Measurements from ENCODE around the gene TPO. TPM values are rescaled to one million over a fixed set of nuclear protein-coding genes. Genes with fewer than 3 reads are reported as not detected.
"Not testable (repeated sequence)": the region's sequence is repeated elsewhere in the genome, so short reads cannot be mapped to it uniquely, and the experiment has no call there.

Gene TPO
- total RNA-seq, 1 experiment from 2014 or later, result not detected

GRCh38 chr2:1407950-1408675 lies 5.2 kb upstream of the TPO start:
- POLR2A ChIA-PET (ENCODE audit: unreplicated experiment), result no interaction called here
- H3K36me3 ChIP-seq (ENCODE audit: low read depth), result no peaks in the 10 kb centered on the region
- H3K79me2 ChIP-seq (ENCODE audit: low read depth), result no peaks in the 10 kb centered on the region
- no peaks in the 10 kb centered on the region for H3F3A ChIP-seq (ENCODE audit: insufficient read depth, low read depth)
- intact Hi-C loops (cut with micrococcal nuclease; ENCODE audit: unreplicated experiment), result no loop called here
- DNase-seq, result no peak
- peaks cover 90% of the 10 kb centered on the region for H3K27me3 ChIP-seq (ENCODE audit: insufficient read depth, low read depth)
- no peaks in the 10 kb centered on the region for H3K9me3 ChIP-seq (ENCODE audit: insufficient read depth, low read depth)
- no peaks in the 10 kb centered on the region for H3K9me2 ChIP-seq (ENCODE audit: insufficient read depth)
- no peak overlapping the region; the same call in 1 of the 2 replicates for H2AFZ ChIP-seq
- no peak for TF ChIP-seq EZH2 (IDR thresholded peaks at IDR 0.05; ENCODE audit: low read depth)
- TF ChIP-seq CTCF (conservative IDR thresholded peaks at IDR 0.05), result no peak
- no peak overlapping the region for H3K4me3 ChIP-seq
- no peak overlapping the region for H3K27ac ChIP-seq
- no TSS peak for BruUV-seq (replicated peaks)
- CTCF ChIA-PET, result no interaction called here
- no peaks in the 10 kb centered on the region for H3K4me1 ChIP-seq (replicated peaks; ENCODE audit: insufficient read depth)
- H3K4me2 ChIP-seq, result no peak overlapping the region
- H4K20me1 ChIP-seq (ENCODE audit: insufficient read depth), result no peaks in the 10 kb centered on the region

GRCh38 chr2:1414121-1414520 lies 858 bp downstream of the TPO start:
- no TSS peak for BruUV-seq (replicated peaks)
- no peaks in the 10 kb centered on the region for H3F3A ChIP-seq (ENCODE audit: insufficient read depth, low read depth)
- no peak for TF ChIP-seq CTCF (conservative IDR thresholded peaks at IDR 0.05)
- no peak for TF ChIP-seq EZH2 (IDR thresholded peaks at IDR 0.05; ENCODE audit: low read depth)
- no peaks in the 10 kb centered on the region for H3K79me2 ChIP-seq (ENCODE audit: low read depth)
- H3K27ac ChIP-seq, result no peak overlapping the region
- H2AFZ ChIP-seq, result no peak overlapping the region
- H4K20me1 ChIP-seq (ENCODE audit: insufficient read depth), result no peaks in the 10 kb centered on the region
- peaks cover 64% of the 10 kb centered on the region for H3K27me3 ChIP-seq (ENCODE audit: insufficient read depth, low read depth)
- H3K4me2 ChIP-seq, result no peak overlapping the region
- H3K9me3 ChIP-seq (ENCODE audit: insufficient read depth, low read depth), result 0 out of 2 replicates have a peak, but pooled peaks cover 5% of the 10 kb centered on the region
- intact Hi-C loops (cut with micrococcal nuclease; ENCODE audit: unreplicated experiment), result no loop called here
- POLR2A ChIA-PET (ENCODE audit: unreplicated experiment), result no interaction called here
- no peaks in the 10 kb centered on the region for H3K9me2 ChIP-seq (ENCODE audit: insufficient read depth)
- H3K4me3 ChIP-seq, result no peak overlapping the region
- DNase-seq, result no peak
- H3K4me1 ChIP-seq (replicated peaks; ENCODE audit: insufficient read depth), result no peaks in the 10 kb centered on the region
- CTCF ChIA-PET, result no interaction called here
- no peaks in the 10 kb centered on the region for H3K36me3 ChIP-seq (ENCODE audit: low read depth)

GRCh38 chr2:1414901-1415300 lies 1.6 kb downstream of the TPO start:
- H3K4me3 ChIP-seq; H3K4me2 ChIP-seq; H3K27ac ChIP-seq; CTCF ChIA-PET; POLR2A ChIA-PET (ENCODE audit: unreplicated experiment); H3K79me2 ChIP-seq (ENCODE audit: low read depth); H3K9me2 ChIP-seq (ENCODE audit: insufficient read depth); H4K20me1 ChIP-seq (ENCODE audit: insufficient read depth); DNase-seq; H3K9me3 ChIP-seq (ENCODE audit: insufficient read depth, low read depth); H3F3A ChIP-seq (ENCODE audit: insufficient read depth, low read depth); H3K36me3 ChIP-seq (ENCODE audit: low read depth); H3K4me1 ChIP-seq (replicated peaks; ENCODE audit: insufficient read depth); BruUV-seq (replicated peaks); intact Hi-C loops (cut with micrococcal nuclease; ENCODE audit: unreplicated experiment); H2AFZ ChIP-seq: not testable (repeated sequence)
- peaks cover 66% of the 10 kb centered on the region for H3K27me3 ChIP-seq (ENCODE audit: insufficient read depth, low read depth)

- no peak for DNase-seq
- Histone ChIP-seq H3K4me1 (replicated peaks; ENCODE audit: insufficient read depth) (no peaks in the 10 kb centered on the region), H3K27ac (no peak overlapping the region), H3K4me3 (no peak overlapping the region), H3K27me3 (ENCODE audit: insufficient read depth, low read depth) (peaks cover 66% of the 10 kb centered on the region), H3K4me2 (no peak overlapping the region), H2AFZ (no peak overlapping the region), H3F3A (ENCODE audit: insufficient read depth, low read depth) (no peaks in the 10 kb centered on the region), H3K9me3 (ENCODE audit: insufficient read depth, low read depth) (0 out of 2 replicates have a peak, but pooled peaks cover 5% of the 10 kb centered on the region), H3K79me2 (ENCODE audit: low read depth) (no peaks in the 10 kb centered on the region), H3K9me2 (ENCODE audit: insufficient read depth) (no peaks in the 10 kb centered on the region), H3K36me3 (ENCODE audit: low read depth) (no peaks in the 10 kb centered on the region), H4K20me1 (ENCODE audit: insufficient read depth) (no peaks in the 10 kb centered on the region)
- CTCF ChIA-PET, result no interaction called here
- BruUV-seq (replicated peaks), result no TSS peak
- POLR2A ChIA-PET (ENCODE audit: unreplicated experiment), result no interaction called here
- TF ChIP-seq EZH2 (IDR thresholded peaks at IDR 0.05; ENCODE audit: low read depth) (no peak), CTCF (conservative IDR thresholded peaks at IDR 0.05) (no peak)
- intact Hi-C loops (cut with micrococcal nuclease; ENCODE audit: unreplicated experiment), result no loop called here
These were observed 2.2 kb downstream of the TPO start for GRCh38 chr2:1415501-1415900.
